GM21360 (cell line): Measurements from ENCODE around the gene CDH4.

ENCODE experiments used
- ATAC-seq: cut with Tn5 transposase; IDR thresholded peaks from one replicate; pipeline ENCODE4 v1.9.1; 2021; ENCODE audit warnings: mild to moderate bottlenecking, moderate library complexity; ENCODE audit not compliant: unreplicated experiment

The CDH4 gene

GRCh38 chr20:61613917-61614705 lies 362.1 kb downstream of the CDH4 start:
- ATAC-seq, result no peak

DNA sequence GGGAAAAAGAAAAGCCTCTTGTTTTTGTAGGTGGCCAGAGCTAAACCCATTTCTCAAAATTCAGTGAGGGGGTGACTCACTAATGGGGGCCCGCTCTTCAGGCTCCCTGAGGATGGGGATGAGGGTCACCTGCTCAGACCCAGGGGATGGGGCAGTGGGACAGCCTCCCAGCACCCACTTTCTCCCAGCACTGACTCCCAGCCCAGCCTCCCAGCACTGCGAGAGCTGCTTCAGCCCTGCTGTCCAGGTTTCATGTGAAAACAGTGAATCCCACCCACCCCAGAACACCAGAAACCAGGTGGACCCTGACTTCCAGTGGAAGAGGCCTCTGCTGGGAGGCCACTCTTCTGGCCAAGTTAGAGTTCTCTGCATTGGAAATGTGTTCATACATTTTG lies 362.6 kb downstream of the CDH4 start:
- ATAC-seq, result no peak

- ATAC-seq, result no peak
Observed at GRCh38 chr20:61615806-61616205, 363.7 kb downstream of the CDH4 start.

- ATAC-seq, result no peak
Observed at GRCh38 chr20:61619751-61620150, 367.7 kb downstream of the CDH4 start.

DNA sequence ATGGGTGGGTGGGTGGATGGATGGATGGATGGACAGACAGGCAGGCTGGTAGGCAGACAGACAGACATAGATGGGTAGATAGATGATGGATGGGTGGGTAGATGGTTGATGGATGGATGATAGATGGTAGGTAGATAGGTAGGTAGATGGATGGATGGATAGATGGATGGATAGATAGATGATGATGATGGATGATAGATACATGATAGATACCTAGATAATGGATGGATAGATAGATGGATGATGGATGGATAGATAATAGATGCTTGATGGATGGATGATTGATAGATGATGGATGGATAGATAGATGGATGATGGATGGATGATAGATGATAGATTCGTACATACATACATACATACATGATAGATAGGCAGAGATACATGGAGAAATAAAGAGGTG lies 368.1 kb downstream of the CDH4 start:
- ATAC-seq, result no peak

DNA sequence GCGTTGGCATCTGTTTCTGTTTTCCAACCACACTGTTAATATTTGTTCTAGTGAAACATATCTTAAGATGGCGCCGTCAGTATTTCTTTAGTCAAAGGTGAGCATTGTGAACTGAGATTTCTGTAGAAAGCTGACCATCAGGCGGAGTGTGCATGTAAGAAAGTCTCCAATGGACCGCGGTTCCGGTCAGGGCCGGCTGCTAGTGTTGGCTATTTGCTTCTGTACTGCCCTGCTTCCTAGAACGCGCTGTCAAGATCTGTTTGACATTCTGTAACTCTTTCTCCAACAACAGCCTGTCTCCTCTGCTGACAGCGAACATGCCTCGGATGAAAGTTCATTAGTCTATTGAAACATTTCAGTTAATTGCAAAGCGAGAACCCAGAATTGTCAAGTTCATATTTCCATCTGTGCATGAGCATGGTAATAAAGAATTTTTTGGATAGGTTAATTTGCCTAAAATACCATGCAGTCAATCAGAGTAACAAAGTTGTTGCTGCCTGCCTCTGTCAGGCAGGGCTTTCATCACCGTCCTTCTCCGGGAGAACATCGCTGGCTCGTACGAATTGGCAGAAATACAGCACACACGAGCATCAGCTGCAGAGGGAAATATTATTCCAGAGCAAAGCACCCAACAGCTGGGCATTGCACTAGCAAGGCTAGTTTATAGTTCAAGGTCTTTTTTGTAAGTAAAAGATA lies 369.1 kb downstream of the CDH4 start:
- ATAC-seq, result no peak

GRCh38 chr20:61621852-61622251 lies 369.8 kb downstream of the CDH4 start:
- ATAC-seq, result no peak

DNA sequence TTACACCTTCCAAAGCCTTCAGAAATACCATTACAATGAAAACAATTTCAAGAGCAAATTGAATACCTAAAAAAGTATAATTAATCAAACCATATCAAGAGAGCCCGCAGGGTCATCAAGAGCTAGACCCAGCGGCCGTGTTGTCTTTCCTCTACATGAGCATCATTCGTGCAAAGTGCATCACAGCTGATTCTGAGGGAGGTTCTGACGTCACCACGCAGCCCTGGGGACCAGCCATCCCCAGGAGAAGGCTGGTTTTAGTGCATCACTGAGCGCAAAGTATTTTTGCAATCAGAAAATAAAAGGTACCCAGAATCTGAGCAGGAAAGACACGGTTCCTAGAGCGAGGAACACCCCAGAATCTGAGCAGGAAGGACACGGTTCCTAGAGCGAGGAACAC lies 371.4 kb downstream of the CDH4 start:
- no peak for ATAC-seq

DNA sequence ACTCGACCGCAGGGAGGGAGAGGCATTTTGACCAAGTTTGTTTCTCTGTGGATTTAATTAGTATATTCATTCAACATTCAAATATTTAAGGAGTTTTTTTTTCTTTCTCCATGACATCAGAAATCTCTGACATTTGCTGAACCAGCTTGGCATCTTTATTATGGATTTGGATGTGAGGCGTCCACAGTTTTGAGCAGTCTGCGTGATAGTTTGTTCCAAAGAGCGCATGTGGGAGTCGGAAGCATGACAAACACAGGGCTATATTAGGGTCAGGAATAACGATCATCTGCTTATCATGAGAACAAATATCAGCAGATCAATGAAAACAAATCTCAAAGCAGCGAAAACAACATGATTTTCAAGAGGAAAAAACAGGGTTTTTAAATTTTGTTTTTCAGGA lies 373.2 kb downstream of the CDH4 start:
- no peak for ATAC-seq

DNA sequence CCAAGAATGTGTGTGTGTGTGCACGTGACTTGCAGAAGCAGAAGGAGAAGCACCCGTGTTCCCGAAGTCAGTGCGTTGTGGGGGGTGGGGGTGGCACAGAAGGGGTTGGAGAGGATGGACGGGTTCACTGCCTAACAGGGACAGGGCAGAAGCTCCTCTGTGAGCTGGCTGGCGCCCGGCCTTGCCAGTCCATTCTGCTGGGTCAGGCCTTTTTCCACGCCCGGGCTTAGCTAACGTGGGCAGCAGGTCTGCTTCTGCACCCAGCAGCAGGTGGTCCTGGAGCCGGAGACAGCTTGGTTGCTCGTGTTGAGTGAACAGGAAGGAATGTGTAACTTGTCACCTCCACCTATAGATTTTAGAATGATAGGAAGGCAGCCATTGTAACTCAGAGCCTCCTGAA lies 374.4 kb downstream of the CDH4 start:
- ATAC-seq, result no peak

DNA sequence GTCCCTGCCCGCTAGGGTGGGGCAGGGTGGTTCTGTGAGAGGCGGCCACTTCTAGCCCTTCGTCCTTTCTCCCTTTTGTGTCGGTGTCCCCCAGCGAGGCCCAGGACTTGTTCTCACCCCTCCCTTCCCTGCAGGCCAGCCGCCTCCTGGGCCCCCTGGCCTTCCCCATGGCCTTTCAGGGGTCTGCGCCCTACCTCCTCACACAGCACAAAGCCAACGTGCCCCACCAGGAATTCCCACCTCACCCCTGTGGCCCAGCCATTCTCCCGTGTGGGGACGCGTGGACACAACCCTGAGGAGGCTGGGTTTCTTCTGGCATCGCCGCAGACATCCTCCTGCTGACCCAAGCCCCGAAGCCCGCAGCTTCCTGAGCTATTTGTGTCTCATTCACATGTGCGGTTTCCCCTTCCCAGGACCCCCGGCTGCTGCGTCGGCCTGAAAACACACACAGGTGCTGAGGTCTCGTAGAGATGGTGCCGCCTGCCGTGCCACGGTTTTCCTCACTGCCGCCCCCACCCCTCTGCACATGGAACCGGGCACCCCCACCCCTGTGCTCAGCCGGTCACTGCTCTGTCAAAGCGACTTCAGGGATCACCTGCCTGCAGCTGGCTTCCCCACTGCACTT lies 375.8 kb downstream of the CDH4 start:
- no peak for ATAC-seq

DNA sequence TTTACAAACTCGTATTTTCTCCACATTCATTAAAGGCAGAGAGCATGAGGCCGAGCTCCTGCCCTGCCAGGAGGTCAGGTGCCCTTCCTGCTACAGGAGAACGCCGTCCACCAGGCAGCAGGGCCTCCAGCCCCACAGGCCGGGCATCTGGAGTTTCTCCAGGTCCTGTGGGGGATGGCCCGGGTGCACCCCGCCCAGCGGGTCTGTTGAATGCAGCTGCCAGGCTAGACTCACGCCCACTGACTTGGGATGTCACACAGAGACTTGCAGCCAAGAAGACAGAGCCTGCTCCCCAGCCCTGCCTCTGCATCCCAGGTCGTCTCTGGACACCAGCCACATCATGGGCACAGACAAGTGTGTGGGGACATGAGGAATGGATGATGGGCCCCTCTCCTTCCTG lies 376.4 kb downstream of the CDH4 start:
- ATAC-seq, result no peak

DNA sequence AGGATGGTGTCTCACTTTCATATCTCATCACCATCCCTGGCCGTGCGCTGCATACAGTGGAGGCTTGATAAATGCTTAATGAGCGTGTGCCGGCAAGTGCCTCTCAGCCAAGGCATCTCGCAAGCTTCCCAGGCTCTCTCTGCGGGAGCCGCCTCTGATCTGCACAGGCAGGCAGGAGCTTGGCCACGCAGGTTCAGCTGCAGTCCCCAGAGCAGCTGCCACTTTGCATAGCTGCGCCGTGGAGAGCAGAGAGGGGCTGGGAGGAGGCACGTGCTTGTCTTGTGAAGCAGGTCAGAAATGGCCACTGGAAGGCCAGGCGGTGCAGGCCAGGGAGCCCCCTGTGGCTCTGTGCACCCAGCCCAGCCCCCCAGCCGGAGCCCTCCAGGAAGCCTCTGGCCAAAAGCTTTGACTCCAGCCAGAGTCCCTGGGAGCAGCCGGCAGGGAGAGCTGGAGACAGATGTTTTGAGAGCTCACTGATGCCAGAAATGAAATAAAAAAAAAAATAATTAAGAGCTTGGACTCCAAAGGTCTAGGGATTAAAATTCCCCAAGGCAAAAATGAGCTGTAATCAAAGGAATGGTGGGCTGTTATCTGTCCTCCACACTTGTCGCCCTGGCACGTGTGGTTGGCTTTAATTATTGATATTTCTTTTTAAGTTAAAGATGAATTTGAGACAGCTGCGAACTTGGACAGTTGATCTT lies 377.0 kb downstream of the CDH4 start:
- ATAC-seq, result no peak

- no peak for ATAC-seq
Observed at GRCh38 chr20:61629602-61630390, 377.7 kb downstream of the CDH4 start.

DNA sequence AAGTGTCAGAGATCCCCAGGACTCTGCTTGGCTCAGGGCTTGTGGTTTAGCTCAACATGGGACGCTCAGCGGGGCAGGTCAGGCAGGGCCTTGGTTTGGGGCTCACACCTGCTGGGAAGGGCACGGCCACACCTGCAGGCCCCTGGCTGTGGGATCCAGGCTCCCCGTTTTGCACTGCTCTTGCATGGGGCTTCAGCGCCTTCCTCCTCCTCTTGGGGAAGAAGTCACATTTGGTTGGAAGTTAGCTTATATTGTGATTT lies 378.3 kb downstream of the CDH4 start:
- ATAC-seq, result no peak

GRCh38 chr20:61630816-61631215 lies 378.8 kb downstream of the CDH4 start:
- ATAC-seq, result no peak

DNA sequence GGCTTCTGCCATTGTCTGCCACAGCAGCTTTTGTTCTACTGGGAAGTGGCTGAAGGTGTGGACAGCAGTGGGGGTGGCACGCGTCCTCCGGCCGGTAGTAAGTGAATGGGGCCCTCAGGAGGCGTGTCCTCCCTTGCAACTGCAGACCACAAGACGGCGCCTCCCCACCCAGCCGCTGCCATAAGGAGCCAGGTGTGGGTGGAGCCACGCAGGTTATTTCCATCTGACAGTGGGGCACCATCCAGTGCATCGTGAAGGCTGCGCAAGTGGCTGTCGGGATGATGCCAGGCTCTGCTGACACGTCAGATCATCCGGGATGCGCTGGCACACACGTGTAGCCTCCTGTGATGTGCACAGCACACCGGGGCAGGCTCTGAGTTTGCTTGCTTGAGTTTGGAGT lies 379.7 kb downstream of the CDH4 start:
- no peak for ATAC-seq

- no peak for ATAC-seq
Observed at GRCh38 chr20:61633004-61633403, 380.9 kb downstream of the CDH4 start.

DNA sequence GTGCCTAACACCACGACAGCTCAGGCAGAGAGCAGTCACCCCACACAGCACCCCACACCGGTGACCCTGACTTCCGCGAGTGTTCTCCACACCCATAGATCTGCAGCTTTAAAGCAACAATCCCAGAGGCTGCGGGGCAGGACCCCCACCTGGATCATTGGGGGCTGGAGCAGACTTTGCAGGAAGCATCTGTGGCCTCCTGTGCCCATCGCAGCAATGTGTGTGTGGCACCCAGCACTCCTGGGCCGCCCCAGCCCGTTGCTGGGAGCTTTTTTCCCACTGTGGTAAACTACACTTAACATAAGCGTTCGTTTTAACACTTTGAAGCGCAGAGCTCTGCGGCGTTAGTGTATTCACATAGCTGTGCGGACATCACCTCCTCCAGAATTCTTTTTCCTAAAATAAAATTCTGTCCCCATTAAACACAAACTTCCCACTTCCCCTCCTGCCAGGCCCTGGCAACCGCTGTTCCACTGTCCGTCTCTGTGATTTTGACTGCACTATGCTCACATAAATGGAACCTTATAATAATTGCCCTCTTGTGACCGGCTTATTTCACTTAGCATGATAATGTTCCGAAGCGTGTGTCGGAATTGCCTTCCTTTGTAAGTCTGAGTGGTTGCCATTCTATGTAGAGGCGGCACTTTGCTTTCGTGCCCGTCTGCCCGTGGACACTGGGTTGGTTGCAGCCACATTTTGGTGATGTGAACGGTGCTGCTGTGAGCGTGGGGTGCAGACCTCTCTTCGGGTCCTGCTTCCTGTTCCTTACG lies 382.5 kb downstream of the CDH4 start:
- ATAC-seq, result no peak

DNA sequence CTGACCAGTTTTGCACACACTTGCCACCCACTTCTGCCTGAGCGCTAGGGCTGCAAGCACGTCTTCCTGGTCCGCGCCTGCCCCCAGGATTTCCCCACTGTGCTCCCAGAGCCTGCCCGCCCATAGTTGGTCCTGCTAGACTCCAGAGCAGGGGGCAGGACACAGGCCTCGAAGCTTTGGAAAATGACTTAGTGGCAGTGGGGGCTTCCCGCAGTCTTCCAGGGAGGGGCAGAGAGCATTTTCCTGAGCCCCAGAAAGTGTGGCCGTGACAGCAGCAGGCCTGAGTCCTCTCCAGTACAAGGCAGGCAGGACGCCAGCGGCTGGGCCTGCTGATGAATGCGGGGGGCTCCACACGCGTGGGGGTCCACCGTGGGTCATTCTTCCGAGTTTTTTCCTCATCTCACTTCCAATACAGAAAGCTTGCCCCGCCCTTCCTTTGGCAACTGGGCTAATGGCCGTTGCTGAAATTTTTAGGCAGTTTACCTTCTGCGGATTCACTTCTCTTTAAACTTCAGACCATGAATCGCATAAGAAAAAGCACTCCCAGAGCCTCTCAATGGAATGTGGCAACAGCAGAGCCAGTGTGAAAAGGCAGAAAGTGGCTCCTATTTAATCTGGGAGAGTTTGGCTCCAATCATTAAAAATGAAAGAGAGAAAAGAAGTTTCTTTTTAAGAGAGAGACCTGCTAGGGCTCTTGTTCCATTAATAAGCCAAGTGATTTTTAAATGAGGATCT lies 383.8 kb downstream of the CDH4 start:
- no peak for ATAC-seq
